Anterior cingulate cortex (tissue), 58 donors: ENCODE results near the gene MAFG.

ENCODE experiments used
- DNase-seq, 58 donors: peaks; one replicate each; lab custom pipeline; 2025; lab: John Stamatoyannopoulos, UW

Gene MAFG

GRCh38 chr17:81902023-81902652, 25.4 kb downstream of the MAFG start, which contains the start of gene NPB:
Gene NPB, plus strand, starts transcription at chr17:81902238. Its CDS starts 40 bp downstream, at chr17:81902278.
- DNase-seq, result peak in 5 of 58 donors; percentile 15 to 43 (median 22)

DNA sequence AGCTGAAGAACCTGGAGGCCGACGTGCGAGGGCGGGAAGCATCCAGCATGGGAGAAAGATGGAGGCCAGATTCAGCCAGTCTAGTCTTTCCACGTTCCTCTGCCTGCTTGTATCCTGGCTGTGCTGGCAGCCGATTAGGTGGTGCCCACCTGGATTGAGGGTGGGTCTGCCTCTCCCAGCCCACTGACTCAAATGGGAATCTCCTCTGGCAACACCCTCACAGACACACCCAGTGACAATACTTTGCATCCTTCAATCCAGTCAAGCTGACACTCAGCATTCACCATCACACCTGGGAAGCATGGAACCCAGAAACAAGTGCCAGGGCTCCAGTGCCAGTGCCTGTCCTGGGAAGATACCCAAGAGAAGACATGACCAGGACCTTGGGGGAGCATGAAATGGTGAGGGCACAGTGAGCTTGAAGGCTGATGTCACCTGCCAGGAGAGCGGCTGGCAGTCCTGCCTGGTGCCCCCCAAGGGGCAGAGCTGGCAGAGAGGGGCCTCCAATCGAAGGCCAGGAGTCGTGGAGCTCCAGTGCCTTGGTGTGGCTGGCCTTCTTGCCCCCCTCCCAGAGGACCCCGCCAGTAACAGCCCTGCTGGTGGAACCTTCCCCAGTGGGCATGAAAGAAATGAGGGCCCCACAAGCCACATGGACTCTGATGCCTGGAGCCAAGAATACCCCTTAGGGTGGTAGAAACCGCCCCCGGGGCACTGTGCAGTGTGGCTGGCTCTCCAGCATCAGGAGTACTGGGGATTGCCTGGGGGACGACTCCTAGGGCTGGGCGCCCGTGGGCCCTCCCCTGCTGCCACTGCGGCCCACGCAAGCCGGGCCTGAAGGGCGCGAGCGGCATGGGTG, 26.1 kb downstream of the MAFG start:
- no peak for DNase-seq

DNA sequence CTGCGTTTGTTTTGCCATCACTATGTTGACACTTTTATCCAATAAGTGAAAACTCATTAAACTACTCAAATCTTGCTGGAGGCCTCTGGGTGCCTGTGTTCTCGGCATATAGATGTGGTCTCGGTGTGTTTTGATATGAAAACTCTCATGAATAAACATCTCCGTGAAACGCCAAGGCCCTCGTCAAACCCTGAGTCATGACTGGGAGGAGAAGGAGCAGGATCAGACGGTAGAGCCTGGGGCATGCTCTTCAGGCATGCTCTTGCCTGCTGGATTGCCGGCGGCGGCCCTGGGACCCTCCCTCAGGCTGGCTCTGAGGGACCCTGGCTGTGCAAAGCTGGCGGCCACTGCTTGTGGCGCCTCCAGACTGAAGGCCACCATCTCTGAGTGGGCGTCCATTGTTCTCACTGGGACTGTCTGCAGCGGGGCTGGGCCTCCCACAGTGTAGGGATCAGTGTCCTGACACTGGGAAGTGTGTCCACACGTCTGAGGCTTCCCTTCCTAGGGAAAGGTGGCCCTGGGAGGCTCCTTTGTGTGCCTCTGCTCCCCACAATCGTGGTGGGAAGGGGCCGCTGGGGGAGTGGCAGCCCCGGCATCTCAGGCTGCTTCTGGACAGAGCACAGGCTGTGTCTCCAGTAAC, 27.2 kb downstream of the MAFG start:
- DNase-seq, result no peak

- no peak for DNase-seq
These were observed 27.9 kb downstream of the MAFG start for GRCh38 chr17:81899514-81900166.

DNA sequence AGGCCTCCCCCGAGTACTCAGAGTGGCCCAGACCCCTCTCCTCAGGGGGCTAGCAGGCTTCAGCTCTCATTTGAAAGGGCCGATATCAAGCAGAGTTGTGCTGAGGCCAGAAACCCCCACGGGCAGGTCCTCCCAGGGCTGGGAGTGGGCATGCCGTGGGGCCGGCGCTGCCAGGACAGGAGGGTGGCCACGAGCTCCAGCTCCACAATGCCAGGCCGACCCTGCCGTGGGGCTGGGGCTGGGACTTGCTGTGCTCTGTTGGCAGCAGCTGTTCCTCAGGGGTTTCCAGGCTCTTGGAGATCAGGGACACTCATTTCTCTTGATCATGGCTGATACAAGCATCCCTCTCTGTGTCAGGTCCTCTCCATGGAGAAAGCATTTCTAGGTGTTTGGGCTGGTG, 28.6 kb downstream of the MAFG start:
- no peak for DNase-seq

DNA sequence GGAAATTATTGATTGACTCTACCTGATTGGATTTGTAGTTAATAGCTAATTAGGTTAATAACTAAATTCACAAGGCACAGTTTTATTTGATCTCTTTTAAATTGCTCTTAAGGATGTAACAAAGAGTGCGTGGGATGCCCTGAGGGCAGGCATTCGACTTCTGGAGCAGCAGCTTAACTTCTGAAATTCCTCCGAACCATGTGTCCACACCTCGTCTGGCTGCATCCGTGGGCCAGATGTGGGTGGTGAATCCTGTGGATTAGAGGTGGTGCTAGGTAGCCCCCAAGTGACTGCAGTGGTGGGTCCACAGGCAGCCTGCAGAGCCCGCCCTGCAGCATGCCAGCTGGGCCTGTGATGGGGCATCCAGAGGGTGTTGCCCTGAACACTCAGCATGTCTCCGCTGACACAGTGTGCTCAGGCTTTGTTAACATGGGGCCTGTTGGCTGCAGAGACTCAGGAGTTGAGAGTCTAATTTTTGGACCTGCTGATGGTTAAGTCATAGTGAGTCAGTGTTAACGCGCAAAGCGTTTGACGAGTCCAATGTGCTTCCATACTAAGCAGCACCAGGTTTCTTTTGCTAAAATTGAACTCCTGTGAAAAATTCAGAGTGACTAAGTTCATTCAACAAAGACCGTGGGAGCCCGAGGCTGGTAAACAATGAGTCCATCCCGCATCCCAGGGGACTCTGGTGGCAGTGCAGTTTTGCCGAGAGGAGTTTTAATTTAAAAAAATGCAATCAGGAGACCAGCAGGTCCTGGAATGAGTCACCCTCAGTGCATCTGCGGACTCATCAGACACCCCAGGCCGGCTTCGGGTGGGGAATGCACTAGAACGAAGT, 29.3 kb downstream of the MAFG start:
- DNase-seq, result peak in 11 of 58 donors; percentile 18 to 69 (median 28)

GRCh38 chr17:81895400-81895799, 32.1 kb downstream of the MAFG start:
- DNase-seq, result no peak

- no peak for DNase-seq
These were observed 36.3 kb downstream of the MAFG start for GRCh38 chr17:81891303-81891552.

GRCh38 chr17:81890447-81891302, 36.9 kb downstream of the MAFG start:
- no peak for DNase-seq

DNA sequence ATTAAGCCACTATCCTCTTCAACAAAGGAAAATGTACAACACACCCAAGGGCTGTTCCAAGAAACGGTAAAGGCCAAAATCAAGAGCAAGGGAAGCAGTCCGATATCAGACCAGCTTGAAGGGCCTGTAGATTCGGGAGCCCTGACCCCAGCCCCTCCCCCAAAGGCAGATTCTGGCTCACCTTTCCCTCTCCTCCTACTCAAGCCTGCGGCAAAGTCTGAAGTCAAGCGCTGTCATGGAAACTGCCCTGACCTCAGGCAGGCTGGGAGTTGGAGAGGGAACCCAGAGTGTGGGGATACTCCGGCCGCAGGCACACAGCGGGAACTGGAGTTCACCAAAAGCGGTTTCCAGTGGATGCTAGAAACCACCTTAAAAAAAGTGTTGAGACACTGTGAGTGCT, 37.9 kb downstream of the MAFG start:
- DNase-seq, result no peak

DNA sequence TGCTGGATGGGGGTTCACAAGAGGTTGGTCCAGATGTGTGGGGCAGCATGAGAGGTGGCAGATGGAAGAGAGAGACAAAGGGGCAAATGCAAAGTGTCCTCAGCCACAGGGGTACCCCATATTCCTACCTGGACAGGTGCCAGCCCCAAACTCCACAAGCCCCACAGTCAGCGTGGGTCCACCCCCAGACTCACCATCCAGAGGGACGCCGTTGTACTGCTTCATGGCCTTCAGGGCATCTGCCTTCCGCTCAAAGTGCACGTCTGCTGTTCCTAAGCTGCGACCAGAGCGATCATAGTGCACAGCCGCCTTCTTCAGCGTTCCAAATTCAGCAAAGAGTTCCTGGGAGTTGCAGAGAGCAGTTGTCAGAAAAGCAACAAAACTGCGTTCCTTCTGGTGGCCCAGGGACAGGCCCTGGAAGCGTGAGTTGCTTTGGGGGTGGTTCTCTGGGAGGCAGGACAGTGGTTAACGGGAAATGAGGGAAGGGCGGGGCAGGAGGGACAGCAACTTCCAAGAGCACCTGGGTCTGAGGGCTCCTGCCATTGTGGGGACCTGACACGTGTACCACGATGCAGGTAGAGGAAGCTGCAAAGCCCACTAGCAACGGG, 38.4 kb downstream of the MAFG start:
- no peak for DNase-seq

GRCh38 chr17:81888105-81888987, 39.2 kb downstream of the MAFG start:
- no peak for DNase-seq

DNA sequence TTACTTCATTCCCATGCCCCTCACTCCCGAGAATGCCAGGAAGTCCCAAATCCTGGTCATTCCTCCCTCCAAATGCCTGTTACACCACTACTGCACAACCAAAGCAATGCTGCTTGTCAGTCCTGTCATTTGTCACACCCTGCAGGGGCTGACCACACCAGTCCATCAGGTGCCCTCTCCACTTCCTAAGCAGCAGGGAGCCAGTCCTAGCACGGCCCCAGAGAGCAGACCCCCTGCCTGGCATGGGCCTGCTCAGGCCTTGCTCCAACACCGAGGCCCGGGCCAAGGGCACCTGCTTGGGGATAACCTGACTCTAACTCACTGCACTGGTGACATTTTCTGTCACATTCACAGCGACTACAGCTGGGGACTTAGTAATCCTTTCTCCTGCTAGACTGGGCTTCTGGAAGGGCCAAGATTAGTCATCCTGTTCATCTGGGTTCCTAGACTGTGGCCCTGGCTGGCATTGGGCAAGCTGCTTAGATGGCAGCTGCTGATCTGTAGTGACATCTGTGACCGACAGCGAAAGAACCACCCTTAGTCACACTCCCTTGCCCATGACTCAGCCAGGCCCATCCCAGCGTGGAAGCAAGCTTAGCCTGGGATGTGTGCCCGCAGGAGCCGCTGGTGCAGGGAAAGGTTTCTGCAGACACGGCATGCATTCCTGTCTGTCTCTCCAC, 41.5 kb downstream of the MAFG start:
- DNase-seq, result no peak

GRCh38 chr17:81885454-81885853, 42.1 kb downstream of the MAFG start:
- no peak for DNase-seq

DNA sequence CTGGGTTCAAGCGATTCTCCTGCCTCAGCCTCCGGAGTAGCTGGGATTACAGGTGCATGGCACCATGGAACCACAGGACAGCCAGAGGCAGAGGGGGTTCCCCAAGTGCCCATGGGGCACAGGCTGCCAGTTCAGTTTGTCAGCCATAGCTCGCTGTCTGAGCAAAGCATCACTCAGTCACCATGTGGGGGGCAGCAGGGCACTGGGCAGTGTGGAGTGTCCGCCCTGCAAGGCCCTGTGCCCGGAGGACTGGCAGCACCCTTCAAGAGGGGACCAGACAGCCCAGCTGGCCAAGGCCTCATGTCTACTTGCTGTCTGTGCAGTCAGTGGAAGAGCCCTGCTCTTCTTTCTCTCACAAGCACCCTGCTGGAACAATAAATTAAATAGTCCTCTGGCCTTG, 42.6 kb downstream of the MAFG start:
- DNase-seq, result no peak

DNA sequence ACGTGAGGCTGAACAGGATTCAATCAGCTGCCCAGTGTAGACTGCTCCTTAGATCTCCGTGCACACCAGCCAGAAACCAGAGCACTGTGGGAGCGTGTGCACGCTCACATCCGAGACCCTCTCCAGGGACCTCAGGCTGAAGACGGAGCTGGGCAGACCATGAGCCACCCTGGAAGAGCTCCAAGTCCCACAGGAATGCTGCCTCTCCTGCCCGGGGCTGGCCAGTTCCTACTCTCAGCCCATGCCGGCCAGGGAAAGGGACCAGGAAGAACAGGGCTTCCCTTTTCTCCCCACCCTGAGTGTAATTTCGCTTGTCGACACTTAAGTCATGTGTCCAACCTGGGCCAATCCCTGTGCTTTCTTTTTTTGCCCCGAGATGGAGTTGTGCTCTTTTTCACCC, 43.0 kb downstream of the MAFG start:
- DNase-seq, result no peak

- no peak for DNase-seq
These were observed 48.4 kb downstream of the MAFG start for GRCh38 chr17:81879121-81879520.
